ENCODE data around the gene S100A13.

DNA sequence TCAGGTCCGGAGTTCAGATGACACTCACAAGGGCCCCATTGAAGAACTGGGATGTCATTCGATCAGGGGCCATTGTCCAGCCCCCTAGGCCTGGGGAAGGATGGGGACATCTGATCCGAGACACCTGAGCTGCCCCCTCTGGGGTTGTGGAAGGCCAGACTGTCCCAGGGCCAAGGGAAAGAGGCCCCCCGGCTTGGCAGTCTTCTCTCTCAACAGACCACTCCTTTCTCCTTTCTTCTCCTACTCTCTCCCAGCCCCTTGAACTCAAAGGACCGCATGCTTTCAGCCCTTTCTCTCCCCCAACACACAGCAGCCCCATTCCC lies 2.0 kb upstream of the S100A13 start:
- TF ChIP-seq, protein P1, sequence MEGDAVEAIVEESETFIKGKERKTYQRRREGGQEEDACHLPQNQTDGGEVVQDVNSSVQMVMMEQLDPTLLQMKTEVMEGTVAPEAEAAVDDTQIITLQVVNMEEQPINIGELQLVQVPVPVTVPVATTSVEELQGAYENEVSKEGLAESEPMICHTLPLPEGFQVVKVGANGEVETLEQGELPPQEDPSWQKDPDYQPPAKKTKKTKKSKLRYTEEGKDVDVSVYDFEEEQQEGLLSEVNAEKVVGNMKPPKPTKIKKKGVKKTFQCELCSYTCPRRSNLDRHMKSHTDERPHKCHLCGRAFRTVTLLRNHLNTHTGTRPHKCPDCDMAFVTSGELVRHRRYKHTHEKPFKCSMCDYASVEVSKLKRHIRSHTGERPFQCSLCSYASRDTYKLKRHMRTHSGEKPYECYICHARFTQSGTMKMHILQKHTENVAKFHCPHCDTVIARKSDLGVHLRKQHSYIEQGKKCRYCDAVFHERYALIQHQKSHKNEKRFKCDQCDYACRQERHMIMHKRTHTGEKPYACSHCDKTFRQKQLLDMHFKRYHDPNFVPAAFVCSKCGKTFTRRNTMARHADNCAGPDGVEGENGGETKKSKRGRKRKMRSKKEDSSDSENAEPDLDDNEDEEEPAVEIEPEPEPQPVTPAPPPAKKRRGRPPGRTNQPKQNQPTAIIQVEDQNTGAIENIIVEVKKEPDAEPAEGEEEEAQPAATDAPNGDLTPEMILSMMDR (IDR thresholded peaks at IDR 0.05; ENCODE audit: low read length) = no peak
- TF ChIP-seq EZH2 (IDR thresholded peaks at IDR 0.05; ENCODE audit: borderline replicate concordance, low read length) = no peak

Measured in OCI-LY1 (cell line).